IMR-90 (cell line): ENCODE data around the gene TMPRSS12. TPM values are rescaled to one million over a fixed set of nuclear protein-coding genes. Genes with fewer than 3 reads are reported as not detected.

Source experiments
- ATAC-seq: fragments of 200-7000 bp; cut with Tn5 transposase; 2 replicates; pipeline ENCODE4 v1.9.1; 2020; ENCODE audit warnings: low read depth, mild to moderate bottlenecking, moderate library complexity
- Bru-seq: library from RNA; stranded (reverse); fragments of 400-500 nt; gene quantifications from one replicate; lab custom pipeline; 2021; lab: Mats Ljungman, UMichigan
- BruChase-seq, 2 experiments: library from RNA; stranded (reverse); fragments of 400-500 nt; gene quantifications; one replicate each; lab custom pipeline; 2021; lab: Mats Ljungman, UMichigan
- BruUV-seq: library from RNA; stranded (reverse); fragments of 400-500 nt; replicated peaks from 2 replicates; lab custom pipeline; 2021; lab: Mats Ljungman, UMichigan
- CTCF ChIA-PET: fragments of 300-600 bp; formaldehyde crosslinking; extraction: SDS; loops from one replicate; lab custom pipeline; 2021; ENCODE audit warnings: antibody characterized with exemption; lab: Yijun Ruan, JAX
- POLR2A ChIA-PET: fragments of 300-600 bp; sonication (Branson Sonifier 250); formaldehyde crosslinking; loops from one replicate; lab custom pipeline; 2022; ENCODE audit warnings: antibody characterized with exemption; ENCODE audit not compliant: unreplicated experiment; lab: Charles Lee
- DNase-seq: peaks from one replicate; pipeline ENCODE4 v3.0.0; 2013
- H2AFZ ChIP-seq: replicated peaks from 2 replicates; pipeline ENCODE3; 2013; ENCODE audit warnings: low read length, mild to moderate bottlenecking; ENCODE audit not compliant: poor library complexity
- H2AK5ac ChIP-seq: 2 replicates; pipeline ENCODE4 v1.6.1; 2013; ENCODE audit warnings: low read depth, low read length, inconsistent platforms
- H2AK9ac ChIP-seq: replicated peaks from 2 replicates; pipeline ENCODE3; 2013; ENCODE audit warnings: mild to moderate bottlenecking, low read depth, low read length, moderate library complexity; ENCODE audit not compliant: poor library complexity
- H2BK120ac ChIP-seq: 2 replicates; pipeline ENCODE4 v1.6.1; 2013; ENCODE audit warnings: low read depth, low read length, inconsistent platforms
- H2BK15ac ChIP-seq: 3 replicates; pipeline ENCODE4 v1.6.1; 2013; ENCODE audit warnings: low read depth, low read length, inconsistent platforms
- H2BK20ac ChIP-seq: 2 replicates; pipeline ENCODE4 v1.6.1; 2013; ENCODE audit warnings: low read depth, mild to moderate bottlenecking, inconsistent platforms, low read length, moderate library complexity
- H2BK5ac ChIP-seq: 2 replicates; pipeline ENCODE4 v1.6.1; 2013; ENCODE audit warnings: mild to moderate bottlenecking, low read depth, low read length, inconsistent platforms; ENCODE audit not compliant: poor library complexity, severe bottlenecking
- H3K14ac ChIP-seq: replicated peaks from 2 replicates; pipeline ENCODE4 v1.6.1; 2013; ENCODE audit warnings: low read depth, low read length, inconsistent platforms
- H3K18ac ChIP-seq: 2 replicates; pipeline ENCODE4 v1.6.1; 2013; ENCODE audit warnings: low read depth, low read length, control low read depth
- H3K23ac ChIP-seq: 2 replicates; pipeline ENCODE4 v1.6.1; 2013; ENCODE audit warnings: low read depth, low read length, inconsistent platforms
- H3K27ac ChIP-seq: 2 replicates; pipeline ENCODE4 v1.5.1; 2013; ENCODE audit warnings: mild to moderate bottlenecking, control low read depth, low read length; ENCODE audit not compliant: insufficient read depth
- H3K27me3 ChIP-seq: 2 replicates; pipeline ENCODE4 v1.6.1; 2013; ENCODE audit warnings: low read length; ENCODE audit not compliant: control insufficient read depth, insufficient read depth
- H3K36me3 ChIP-seq: 2 replicates; pipeline ENCODE4 v1.6.1; 2013; ENCODE audit warnings: low read length, mixed read lengths; ENCODE audit not compliant: control insufficient read depth, insufficient read depth
- H3K4ac ChIP-seq: 2 replicates; pipeline ENCODE4 v1.6.1; 2013; ENCODE audit warnings: low read depth, low read length, inconsistent platforms
- H3K4me1 ChIP-seq: 2 replicates; pipeline ENCODE4 v1.6.1; 2013; ENCODE audit warnings: low read length, mixed read lengths; ENCODE audit not compliant: control insufficient read depth, insufficient read depth
- H3K4me2 ChIP-seq: 2 replicates; pipeline ENCODE4 v1.6.1; 2013; ENCODE audit warnings: low read depth, mild to moderate bottlenecking, control low read depth, low read length, moderate library complexity
- H3K4me3 ChIP-seq: 2 replicates; pipeline ENCODE4 v1.5.1; 2013; ENCODE audit warnings: low read depth, mild to moderate bottlenecking, control low read depth, low read length, moderate library complexity; ENCODE audit not compliant: insufficient read depth
- H3K56ac ChIP-seq: 2 replicates; pipeline ENCODE4 v1.6.1; 2013; ENCODE audit warnings: low read length, inconsistent platforms; ENCODE audit not compliant: insufficient read depth; ENCODE audit errors: extremely low read depth
- H3K79me1 ChIP-seq, 2 experiments: 2 replicates each; pipeline ENCODE4 v1.6.1; 2013; ENCODE audit warnings: low read length in 2 of 2, inconsistent platforms in 1 of 2, low read depth in 1 of 2
- H3K9ac ChIP-seq: 2 replicates; pipeline ENCODE4 v1.6.1; 2013; ENCODE audit warnings: low read depth, low read length, control low read depth
- H3K9me1 ChIP-seq: 2 replicates; pipeline ENCODE4 v1.6.1; 2013; ENCODE audit warnings: low read length, inconsistent platforms; ENCODE audit not compliant: insufficient read depth
- H3K9me3 ChIP-seq: 2 replicates; pipeline ENCODE4 v1.6.1; 2013; ENCODE audit warnings: low read length; ENCODE audit not compliant: control insufficient read depth, insufficient read depth
- H4K20me1 ChIP-seq: 2 replicates; pipeline ENCODE4 v1.6.1; 2013; ENCODE audit warnings: low read length, inconsistent platforms; ENCODE audit not compliant: insufficient read depth
- H4K5ac ChIP-seq: 2 replicates; pipeline ENCODE4 v1.6.1; 2013; ENCODE audit warnings: mild to moderate bottlenecking, low read depth, low read length, control low read depth
- H4K8ac ChIP-seq, 2 experiments: 2 replicates each; pipeline ENCODE4 v1.6.1; 2013; ENCODE audit warnings: low read depth in 2 of 2, low read length in 2 of 2, control low read depth in 1 of 2, inconsistent platforms in 1 of 2
- H4K91ac ChIP-seq: 2 replicates; pipeline ENCODE4 v1.6.1; 2013; ENCODE audit warnings: low read depth, low read length, inconsistent platforms; ENCODE audit not compliant: insufficient read depth
- MAFK ChIP-seq: IDR thresholded peaks from 2 replicates; pipeline ENCODE4 v1.6.1; 2012; ENCODE audit warnings: low read depth, low read length, improper control_type of control experiment
- MXI1 ChIP-seq: IDR thresholded peaks from 2 replicates; pipeline ENCODE4 v1.6.1; 2012; ENCODE audit warnings: low read depth, mild to moderate bottlenecking, low read length, moderate library complexity, borderline replicate concordance
- WGBS, 2 experiments: methylation state at CpG; one replicate each; pipeline versions ENCODE4 v1.1.5 to v1.1.7; 2013; ENCODE audit warnings: missing lambda C conversion rate in 2 of 2; ENCODE audit not compliant: insufficient read length in 1 of 2; ENCODE audit errors: extremely low coverage in 2 of 2; 5-methylcytosine and 5-hydroxymethylcytosine counted together
- dilution Hi-C: fragments of 300-500 bp; cut with HindIII; formaldehyde crosslinking; loops from one replicate; pipeline ENCODE4 v1.14.3; 2018; ENCODE audit warnings: low sequenced_read_pairs; ENCODE audit not compliant: unreplicated experiment
- in situ Hi-C: fragments of 300-500 bp; cut with MboI; formaldehyde crosslinking; loops from 3 replicates; pipeline ENCODE4 v1.14.3; 2019; ENCODE audit warnings: low sequenced_read_pairs, inconsistent platforms, mixed read lengths
- intact Hi-C: fragments of 100-400 bp; cut with micrococcal nuclease; formaldehyde crosslinking; loops from 2 replicates; pipeline ENCODE4 v1.10.0; 2022
- long read RNA-seq: library from polyadenylated mRNA; unstranded; transcript quantifications from one replicate; pipeline ENCODE4 v2.0.0, GENCODE V29; 2021; ENCODE audit not compliant: unreplicated experiment
- polyA plus RNA-seq, 3 experiments: library from polyadenylated mRNA; depleted of rRNA; stranded (reverse); fragments of >200 nt; gene quantifications; 2 replicates each; pipeline ENCODE4 v1.2.3, GENCODE V29; 2012; ENCODE audit warnings: low replicate concordance in 1 of 3
- total RNA-seq: library from RNA; depleted of rRNA; stranded (reverse); fragments of >200 nt; gene quantifications from 2 replicates; pipeline ENCODE4 v1.2.3, GENCODE V29; 2012; rRNA removed

The TMPRSS12 gene
- not detected in 2 replicates for total RNA-seq
- polyA plus RNA-seq (2012; rRNA removed), result not detected in 2 replicates
- polyA plus RNA-seq (2012; cell fraction: cytosol; rRNA removed), result not detected in 2 replicates
- polyA plus RNA-seq (2012; cell fraction: nucleus; rRNA removed; ENCODE audit: low replicate concordance), result not detected in 2 replicates
- not detected for Bru-seq, nascent RNA
- BruChase-seq, experiment 1, labeled RNA remaining after a 6-hour chase, result percentile 10 among the genes with signal in this experiment
- BruChase-seq, experiment 2, labeled RNA remaining after a 2-hour chase, result percentile 6 among the genes with signal in this experiment
- long read RNA-seq, result 0 reads

- Histone ChIP-seq H4K91ac (no peak within 1 kb of the TSS), H3K9me1 (no peaks in the 10 kb centered on the region), H3K27me3 (no peaks in the 10 kb centered on the region), H3K4me2 (no peak within 1 kb of the TSS), H3K36me3 (no peaks in the 10 kb centered on the region), H3K14ac (no peak within 1 kb of the TSS), H2BK120ac (no peak within 1 kb of the TSS), H4K5ac (no peak within 1 kb of the TSS), H2AK9ac (no peak within 1 kb of the TSS), H4K20me1 (no peaks in the 10 kb centered on the region), H2AFZ (peak within 1 kb of the TSS; percentile 74), H3K9ac (no peak within 1 kb of the TSS), H3K4me1 (no peaks in the 10 kb centered on the region), H3K27ac (no peak within 1 kb of the TSS), H3K9me3 (peaks cover 6% of the 10 kb centered on the region), H2BK15ac (no peak within 1 kb of the TSS), H3K56ac (no peak within 1 kb of the TSS), H2AK5ac (no peak within 1 kb of the TSS), H3K4me3 (no peak within 1 kb of the TSS), H4K8ac (no peak within 1 kb of the TSS), H3K18ac (no peak within 1 kb of the TSS), H3K79me1 (no peaks in the 10 kb centered on the region), H2BK5ac (no peak within 1 kb of the TSS), H3K4ac (no peak within 1 kb of the TSS), H2BK20ac (no peak within 1 kb of the TSS), H3K23ac (no peak within 1 kb of the TSS)
- intact Hi-C loops, result no loop called here
- no peak for DNase-seq
- dilution Hi-C loops, result no loop called here
- in situ Hi-C loops, result no loop called here
- CTCF ChIA-PET, result no interaction called here
- no TSS peak for BruUV-seq
- no peak for ATAC-seq
- WGBS, 2 experiments, result 20% methylated on average over 2 of the region's 36 CpGs; no CpG with 5 or more reads in 1 of the 2 experiments
- POLR2A ChIA-PET, result no interaction called here
- TF ChIP-seq MXI1 (no peak), MAFK (peak; percentile 70)
Measured at GRCh38 chr12:50842637-50843493, at the start of gene TMPRSS12. TSS of gene TMPRSS12 (plus strand) at chr12:50842926. CDS start at chr12:50842965, 39 bp downstream.
